Neural cell (in vitro differentiated cells): Measurements from ENCODE around the gene IPO13. TPM values are rescaled to one million over a fixed set of nuclear protein-coding genes. Genes with fewer than 3 reads are reported as not detected.

ENCODE experiments used
- H2AFZ ChIP-seq: fragments of 200-600, 300-800 bp; sonication (generic), shearing (Covaris generic); 2 replicates; pipeline ENCODE4 v1.6.0; 2014; ENCODE audit warnings: low read depth, mild to moderate bottlenecking, antibody characterized with exemption, low read length, moderate library complexity
- H3F3A ChIP-seq: fragments of 200-600 bp; shearing (Covaris generic); 2 replicates; pipeline ENCODE4 v1.6.1; 2016; ENCODE audit warnings: mild to moderate bottlenecking, moderate library complexity, mixed read lengths, antibody characterized with exemption, low read length; ENCODE audit not compliant: insufficient read depth, poor library complexity, severe bottlenecking
- H3K27ac ChIP-seq: fragments of 200-600, 300-800 bp; sonication (generic), shearing (Covaris generic); 2 replicates; pipeline ENCODE4 v1.5.1; 2014; ENCODE audit warnings: mild to moderate bottlenecking, low read length, moderate library complexity
- H3K27me3 ChIP-seq: fragments of 300-800, 200-600 bp; sonication (generic), shearing (Covaris generic); 2 replicates; pipeline ENCODE4 v1.6.0; 2014; ENCODE audit warnings: mild to moderate bottlenecking, low read depth, low read length, moderate library complexity; ENCODE audit not compliant: insufficient read depth
- H3K36me3 ChIP-seq: fragments of 300-800, 200-600 bp; sonication (generic), shearing (Covaris generic); 2 replicates; pipeline ENCODE4 v1.5.1; 2014; ENCODE audit warnings: mild to moderate bottlenecking, antibody characterized with exemption, low read length, moderate library complexity; ENCODE audit not compliant: insufficient read depth
- H3K4me2 ChIP-seq: fragments of 300-800, 200-600 bp; sonication (generic), shearing (Covaris generic); 2 replicates; pipeline ENCODE4 v1.6.0; 2014; ENCODE audit warnings: mild to moderate bottlenecking, low read length
- H3K4me3 ChIP-seq: fragments of 300-800, 200-600 bp; sonication (generic), shearing (Covaris generic); 2 replicates; pipeline ENCODE4 v1.5.1; 2014; ENCODE audit warnings: mild to moderate bottlenecking, low read length, moderate library complexity
- H3K79me2 ChIP-seq: fragments of 200-600 bp; shearing (Covaris generic); replicated peaks from 2 replicates; pipeline ENCODE4 v1.6.0; 2014; ENCODE audit warnings: mild to moderate bottlenecking, low read length, moderate library complexity; ENCODE audit not compliant: insufficient read depth
- H3K9ac ChIP-seq: fragments of 300-800, 200-600 bp; sonication (generic), shearing (Covaris generic); 2 replicates; pipeline ENCODE4 v1.6.1; 2016; ENCODE audit warnings: mild to moderate bottlenecking, low read length, mixed read lengths
- H3K9me2 ChIP-seq: fragments of 200-600 bp; shearing (Covaris generic); 2 replicates; pipeline ENCODE4 v1.6.1; 2016; ENCODE audit warnings: mild to moderate bottlenecking, low read length, mixed read lengths; ENCODE audit not compliant: insufficient read depth
- H3K9me3 ChIP-seq: fragments of 200-600, 300-800 bp; sonication (generic), shearing (Covaris generic); 2 replicates; pipeline ENCODE4 v1.6.1; 2016; ENCODE audit warnings: mild to moderate bottlenecking, mixed run types, low read length, moderate library complexity, mixed read lengths
- H4K20me1 ChIP-seq: fragments of 200-600 bp; shearing (Covaris generic); 2 replicates; pipeline ENCODE4 v1.6.1; 2016; ENCODE audit warnings: mild to moderate bottlenecking, mixed run types; ENCODE audit not compliant: insufficient read depth
- CTCF ChIP-seq: fragments of 450-650 bp; IDR thresholded peaks from 2 replicates; pipeline ENCODE4 v1.5.1; 2014; ENCODE audit warnings: antibody characterized with exemption, mild to moderate bottlenecking, moderate library complexity; ENCODE audit not compliant: poor library complexity, severe bottlenecking
- EP300 ChIP-seq: fragments of 450-650 bp; conservative IDR thresholded peaks from 2 replicates; pipeline ENCODE4 v1.6.1; 2014; ENCODE audit warnings: antibody characterized with exemption, mild to moderate bottlenecking, moderate library complexity; ENCODE audit not compliant: poor library complexity, severe bottlenecking
- EZH2 ChIP-seq: fragments of 200-600, 300-800 bp; shearing (Covaris generic), sonication (generic); IDR thresholded peaks from 2 replicates; pipeline ENCODE4 v1.6.1; 2014; ENCODE audit warnings: antibody characterized with exemption, low read length, borderline replicate concordance, mild to moderate bottlenecking; ENCODE audit not compliant: insufficient read depth, poor library complexity, severe bottlenecking
- POLR2AphosphoS5 ChIP-seq: IDR thresholded peaks from 2 replicates; pipeline ENCODE4 v1.6.1; 2012
- RAD21 ChIP-seq: fragments of 450-650 bp; conservative IDR thresholded peaks from 2 replicates; pipeline ENCODE4 v1.6.1; 2014; ENCODE audit warnings: antibody characterized with exemption, mild to moderate bottlenecking, moderate library complexity
- SMC3 ChIP-seq: fragments of 450-650 bp; conservative IDR thresholded peaks from 2 replicates; pipeline ENCODE4 v1.6.1; 2014; ENCODE audit warnings: antibody characterized with exemption, mild to moderate bottlenecking, moderate library complexity; ENCODE audit not compliant: poor library complexity
- polyA plus RNA-seq: library from polyadenylated mRNA; depleted of rRNA; stranded (reverse); fragments of >200 nt; gene quantifications from 2 replicates; pipeline ENCODE4 v1.2.3, GENCODE V29; 2014

The IPO13 gene
- polyA plus RNA-seq, 1 donor from 2014 or later, result 29.8 TPM

- H4K20me1 ChIP-seq, result no peaks in the 10 kb centered on the region
- H3K36me3 ChIP-seq, result no peaks in the 10 kb centered on the region
- H3K9ac ChIP-seq, result no peak overlapping the region
- H3K27ac ChIP-seq, result no peak overlapping the region
- peaks cover 34% of the 10 kb centered on the region for H3K27me3 ChIP-seq
- H3K4me2 ChIP-seq, result no peak overlapping the region
- no peak overlapping the region for H2AFZ ChIP-seq
- H3K9me2 ChIP-seq, result no peaks in the 10 kb centered on the region
- H3F3A ChIP-seq, result no peaks in the 10 kb centered on the region
- H3K4me3 ChIP-seq, result no peak overlapping the region
- TF ChIP-seq SMC3, result peak; percentile 9
- TF ChIP-seq POLR2AphosphoS5, result no peak
- H3K9me3 ChIP-seq, result no peaks in the 10 kb centered on the region
- H3K79me2 ChIP-seq, result no peaks in the 10 kb centered on the region
Measured at GRCh38 chr1:43934986-43935324, 11.8 kb upstream of the IPO13 start.

GRCh38 chr1:43935711-43936427 is 10.9 kb upstream of the IPO13 start:
- Histone ChIP-seq H3K9me2 (no peaks in the 10 kb centered on the region), H3K36me3 (no peaks in the 10 kb centered on the region), H3K27me3 (peaks cover 34% of the 10 kb centered on the region), H3K79me2 (no peaks in the 10 kb centered on the region), H3K9me3 (no peaks in the 10 kb centered on the region), H3K27ac (no peak overlapping the region), H3K9ac (no peak overlapping the region), H3F3A (no peaks in the 10 kb centered on the region), H2AFZ (no peak overlapping the region), H4K20me1 (no peaks in the 10 kb centered on the region), H3K4me3 (peak overlapping the region; percentile 45), H3K4me2 (no peak overlapping the region)
- no peak for TF ChIP-seq POLR2AphosphoS5
- TF ChIP-seq CTCF, result no peak
- TF ChIP-seq EZH2, result no peak
- TF ChIP-seq EP300, result no peak

- H3F3A ChIP-seq, result no peaks in the 10 kb centered on the region
- H3K36me3 ChIP-seq, result no peaks in the 10 kb centered on the region
- no peak overlapping the region for H2AFZ ChIP-seq
- H3K27me3 ChIP-seq, result peaks cover 34% of the 10 kb centered on the region
- H3K4me2 ChIP-seq, result no peak overlapping the region
- peak overlapping the region; percentile 58 for H3K4me3 ChIP-seq
- peak overlapping the region; percentile 41 for H3K9ac ChIP-seq
- H4K20me1 ChIP-seq, result no peaks in the 10 kb centered on the region
- no peaks in the 10 kb centered on the region for H3K79me2 ChIP-seq
- H3K27ac ChIP-seq, result no peak overlapping the region
- no peaks in the 10 kb centered on the region for H3K9me3 ChIP-seq
- H3K9me2 ChIP-seq, result no peaks in the 10 kb centered on the region
- peak; percentile 45 for TF ChIP-seq CTCF
- TF ChIP-seq EZH2, result no peak
- peak; percentile 7 for TF ChIP-seq RAD21
Measured at GRCh38 chr1:43936431-43937151, 10.2 kb upstream of the IPO13 start.
